A673 (cell line): ENCODE measurements around the gene SEPTIN8. TPM values are rescaled to one million over a fixed set of nuclear protein-coding genes. Genes with fewer than 3 reads are reported as not detected.

Experiments used
- BruUV-seq: library from RNA; stranded (reverse); fragments of 400-500 nt; replicated peaks from 2 replicates; lab custom pipeline; 2021; lab: Mats Ljungman, UMichigan
- CTCF ChIA-PET: fragments of 300-600 bp; sonication (Branson Sonifier 250); formaldehyde crosslinking; loops from one replicate; lab custom pipeline; 2022; ENCODE audit warnings: antibody characterized with exemption; lab: Charles Lee
- POLR2A ChIA-PET: fragments of 300-600 bp; sonication (Branson Sonifier 250); formaldehyde crosslinking; loops from one replicate; lab custom pipeline; 2022; ENCODE audit warnings: antibody characterized with exemption; ENCODE audit not compliant: low non-redundant PET; lab: Charles Lee
- DNase-seq: peaks from one replicate; pipeline ENCODE4 v3.0.0-alpha.2; 2015; ENCODE audit warnings: low spot score
- H3K27ac ChIP-seq: fragments of 200-600 bp; sonication (generic); 2 replicates; pipeline ENCODE4 v1.5.1; 2016; ENCODE audit warnings: mixed run types, low read depth, mild to moderate bottlenecking, mixed read lengths, antibody characterized with exemption, low read length; ENCODE audit not compliant: poor library complexity, severe bottlenecking
- H3K27me3 ChIP-seq: fragments of 200-600 bp; sonication (generic); replicated peaks from 2 replicates; pipeline ENCODE4 v1.6.1; 2017; ENCODE audit warnings: mixed run types, low read depth, mild to moderate bottlenecking, mixed read lengths, antibody characterized with exemption, low read length; ENCODE audit not compliant: insufficient read depth, poor library complexity
- H3K36me3 ChIP-seq: fragments of 200-600 bp; sonication (generic); 2 replicates; pipeline ENCODE4 v1.6.1; 2016; ENCODE audit warnings: mixed run types, mild to moderate bottlenecking, mixed read lengths, antibody characterized with exemption, low read length; ENCODE audit not compliant: insufficient read depth, poor library complexity, severe bottlenecking
- H3K4me1 ChIP-seq: fragments of 200-600 bp; sonication (generic); 2 replicates; pipeline ENCODE4 v1.6.1; 2017; ENCODE audit warnings: mixed run types, mild to moderate bottlenecking, mixed read lengths, antibody characterized with exemption, low read length; ENCODE audit not compliant: insufficient read depth, poor library complexity, severe bottlenecking
- H3K4me3 ChIP-seq: fragments of 200-600 bp; sonication (generic); 2 replicates; pipeline ENCODE4 v1.5.1; 2016; ENCODE audit warnings: low read depth, mixed run types, mild to moderate bottlenecking, mixed read lengths, low read length; ENCODE audit not compliant: poor library complexity, severe bottlenecking
- H3K9me3 ChIP-seq: fragments of 200-600 bp; sonication (generic); 2 replicates; pipeline ENCODE4 v1.6.1; 2016; ENCODE audit warnings: mixed run types, low read depth, mild to moderate bottlenecking, mixed read lengths, antibody characterized with exemption, low read length; ENCODE audit not compliant: poor library complexity, severe bottlenecking
- CTCF ChIP-seq: fragments of 300-800, 200-600 bp; sonication (generic); conservative IDR thresholded peaks from 2 replicates; pipeline ENCODE4 v1.5.1; 2017; ENCODE audit warnings: low read depth, mild to moderate bottlenecking, antibody characterized with exemption, low read length, moderate library complexity, mixed read lengths
- EZH2 ChIP-seq: fragments of 200-600 bp; sonication (generic); IDR thresholded peaks from 2 replicates; pipeline ENCODE4 v1.6.1; 2017; ENCODE audit warnings: borderline replicate concordance, low read depth, mild to moderate bottlenecking, mixed read lengths, antibody characterized with exemption, low read length; ENCODE audit not compliant: poor library complexity, severe bottlenecking
- intact Hi-C: fragments of 100-400 bp; cut with micrococcal nuclease; formaldehyde crosslinking; loops from one replicate; pipeline ENCODE4 v1.10.0; 2022; ENCODE audit not compliant: unreplicated experiment
- total RNA-seq: library from RNA; stranded (reverse); gene quantifications from 2 replicates; pipeline ENCODE4 v1.2.3, GENCODE V29; 2021

Gene SEPTIN8
- total RNA-seq, 1 experiment from 2014 or later, result 26.4 TPM

DNA sequence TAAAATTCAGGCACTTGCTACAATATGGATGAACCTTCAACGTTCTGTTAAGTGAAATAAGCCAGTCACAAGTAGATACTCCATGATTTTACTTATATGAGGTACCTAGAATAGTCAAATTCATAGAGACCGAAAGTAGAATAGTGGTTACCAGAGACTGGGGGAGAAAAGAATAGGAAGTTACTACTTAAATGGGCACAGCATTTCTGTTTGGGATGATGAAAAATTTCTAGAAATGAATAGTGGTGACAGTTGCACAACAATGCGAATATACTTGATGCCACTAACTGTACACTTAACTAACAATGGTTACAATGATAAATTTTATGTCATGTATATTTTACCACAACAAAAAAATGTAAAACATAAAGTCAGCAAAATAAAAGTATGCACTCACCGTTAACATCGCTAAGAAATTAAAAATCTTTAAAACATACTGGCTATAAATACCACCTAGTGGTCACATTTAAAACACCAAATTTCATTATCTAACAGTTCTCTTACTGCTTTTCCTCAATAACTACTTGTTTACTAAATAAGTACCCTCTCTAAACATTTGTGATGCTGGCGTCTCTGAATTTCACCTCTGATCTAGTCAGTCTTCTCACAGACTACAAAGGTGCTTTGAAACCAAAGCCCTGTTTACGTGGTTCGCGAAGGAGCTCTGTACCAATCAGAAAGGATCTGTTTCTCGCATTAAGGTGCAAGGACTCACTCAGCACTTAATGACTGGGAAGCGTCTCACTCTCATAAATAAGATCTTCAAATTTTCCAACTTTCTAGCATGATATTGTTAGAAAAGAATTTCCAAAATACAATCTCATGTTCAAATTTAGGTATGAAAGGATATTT lies 62.4 kb downstream of the SEPTIN8 start:
- H3K27me3 ChIP-seq, result no peaks in the 10 kb centered on the region
- no peak for DNase-seq
- H3K36me3 ChIP-seq, result no peaks in the 10 kb centered on the region
- POLR2A ChIA-PET, result interaction anchor here (0.6 kb wide), 1 partner anchor 692 kb away, joined by 3 read pairs; no protein-coding TSS in a partner anchor
- CTCF ChIA-PET, result no interaction called here
- H3K9me3 ChIP-seq, result no peaks in the 10 kb centered on the region
- no TSS peak for BruUV-seq
- intact Hi-C loops, result no loop called here
- peak; percentile 67 for TF ChIP-seq CTCF
- TF ChIP-seq EZH2, result no peak
- H3K4me3 ChIP-seq, result no peak overlapping the region
- no peak overlapping the region for H3K27ac ChIP-seq
- no peaks in the 10 kb centered on the region for H3K4me1 ChIP-seq

DNA sequence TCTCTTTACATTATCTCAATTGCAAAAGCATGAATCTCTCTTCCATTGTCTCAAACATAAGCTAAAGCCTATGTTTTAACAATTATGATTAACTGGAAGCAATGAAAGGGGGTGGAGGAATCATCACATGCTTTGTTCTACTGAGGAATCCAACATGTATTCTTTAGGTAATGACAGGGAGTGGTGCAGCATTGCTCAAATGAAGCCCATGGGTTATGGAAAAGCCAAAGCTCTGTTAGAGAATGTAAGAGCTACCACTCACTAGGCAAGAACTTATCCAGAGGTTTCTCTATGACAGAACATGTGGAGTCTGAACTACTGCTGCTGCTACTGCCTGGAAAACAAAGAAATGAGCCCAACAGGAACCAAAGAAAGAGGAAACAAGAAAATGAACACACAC lies 68.4 kb downstream of the SEPTIN8 start:
- Histone ChIP-seq H3K4me3 (no peak overlapping the region), H3K27me3 (no peaks in the 10 kb centered on the region), H3K9me3 (no peaks in the 10 kb centered on the region), H3K27ac (no peak overlapping the region), H3K4me1 (no peaks in the 10 kb centered on the region), H3K36me3 (no peaks in the 10 kb centered on the region)
- BruUV-seq, result no TSS peak
- ChIA-PET POLR2A (interaction anchor here (0.7 kb wide), 1 partner anchor 18 kb away, joined by 3 read pairs; no protein-coding TSS in a partner anchor), CTCF (no interaction called here)
- intact Hi-C loops, result no loop called here
- DNase-seq, result no peak
- TF ChIP-seq EZH2, result no peak
- no peak for TF ChIP-seq CTCF

- BruUV-seq, result no TSS peak
- intact Hi-C loops, result no loop called here
- TF ChIP-seq CTCF (no peak), EZH2 (no peak)
- ChIA-PET POLR2A (no interaction called here), CTCF (no interaction called here)
- Histone ChIP-seq H3K27me3 (no peaks in the 10 kb centered on the region), H3K9me3 (no peaks in the 10 kb centered on the region), H3K36me3 (peaks cover 6% of the 10 kb centered on the region), H3K4me1 (no peaks in the 10 kb centered on the region), H3K4me3 (no peak overlapping the region), H3K27ac (no peak overlapping the region)
- DNase-seq, result no peak
Observed at GRCh38 chr5:132704875-132705274, 72.2 kb downstream of the SEPTIN8 start.

Other genes starting within 250 kb of the SEPTIN8 start
- not detected in 2 replicates for gene IL5, start 233.7 kb downstream of the SEPTIN8 start, total RNA-seq
- gene RAD50, start 220.3 kb downstream of the SEPTIN8 start, total RNA-seq, result 43.6 and 45.2 TPM in 2 replicates
- not detected in 2 replicates for gene IL13, start 119.1 kb downstream of the SEPTIN8 start, total RNA-seq
- not detected in 2 replicates for gene IL4, start 103.2 kb downstream of the SEPTIN8 start, total RNA-seq
- gene KIF3A, start 39.7 kb downstream of the SEPTIN8 start, total RNA-seq, result 17.3 and 19.1 TPM in 2 replicates
- 0.11 TPM in 1 of 2 replicates, not detected in the other for gene CCNI2, start 29.8 kb downstream of the SEPTIN8 start, total RNA-seq
- gene SOWAHA, start 36.1 kb upstream of the SEPTIN8 start, total RNA-seq, result not detected in 2 replicates
- 0.28 and 0.54 TPM in 2 replicates for gene SHROOM1, start 53.4 kb upstream of the SEPTIN8 start, total RNA-seq
- gene GDF9, start 89.2 kb upstream of the SEPTIN8 start, total RNA-seq, result 0.32 and 1.1 TPM in 2 replicates
- 542 and 564 TPM in 2 replicates for gene UQCRQ, start 89.4 kb upstream of the SEPTIN8 start, total RNA-seq
- 2.9 and 4.0 TPM in 2 replicates for gene LEAP2, start 96.4 kb upstream of the SEPTIN8 start, total RNA-seq
- gene AFF4, start 186.4 kb upstream of the SEPTIN8 start, total RNA-seq, result 81.0 and 85.3 TPM in 2 replicates
- gene ZCCHC10, start 249.3 kb upstream of the SEPTIN8 start, total RNA-seq, result 31.2 and 33.4 TPM in 2 replicates